Gastroesophageal sphincter (tissue), 4 donors: ENCODE results near the gene MTG2. TPM values are rescaled to one million over a fixed set of nuclear protein-coding genes. Genes with fewer than 3 reads are reported as not detected.

Experiments
- ATAC-seq: fragments of 150-250 bp; one replicate; pipeline ENCODE4 v1.9.1; 2016; ENCODE audit warnings: mild to moderate bottlenecking, moderate library complexity
- H3K27ac ChIP-seq, 4 donors: fragments of 200-600 bp; sonication (generic) in 3 of 4; 1 replicate in 3 of 4; 2 replicates in 1 of 4; pipeline ENCODE4 v1.5.1; 2016 to 2019
- H3K27me3 ChIP-seq: fragments of 200-600 bp; sonication (generic); one replicate; pipeline ENCODE4 v1.5.1; 2019
- H3K36me3 ChIP-seq, 2 donors: fragments of 200-600 bp; sonication (generic); one replicate each; pipeline ENCODE4 v1.5.1; 2019; ENCODE audit warnings: control low read depth in 1 of 2
- H3K4me1 ChIP-seq, 3 donors: fragments of 200-600 bp; sonication (generic); 1 replicate in 2 of 3; 2 replicates in 1 of 3; pipeline ENCODE4 v1.5.1; 2016 to 2019; ENCODE audit warnings: control low read depth in 2 of 3
- H3K4me3 ChIP-seq, 2 donors: fragments of 200-600 bp; sonication (generic); one replicate each; pipeline ENCODE4 v1.5.1; 2019; ENCODE audit warnings: mild to moderate bottlenecking in 1 of 2, moderate library complexity in 1 of 2
- H3K9me3 ChIP-seq, 3 donors: fragments of 200-600 bp; sonication (generic); one replicate each; pipeline ENCODE4 v1.5.1; 2017 to 2019; ENCODE audit warnings: control low read depth in 2 of 3
- CTCF ChIP-seq, 4 experiments: fragments of 200-600 bp in 2 of 4; fragments of 450-650 bp in 2 of 4; sonication (generic) in 1 of 4; IDR thresholded peaks; one replicate each; pipeline ENCODE4 v1.5.1; 2017 to 2019; ENCODE audit warnings: antibody characterized with exemption in 4 of 4, mild to moderate bottlenecking in 2 of 4, moderate library complexity in 2 of 4
- EP300 ChIP-seq: sonication (generic); formaldehyde crosslinking; IDR thresholded peaks from one replicate; pipeline ENCODE4 v1.6.1; 2017; ENCODE audit warnings: antibody characterized with exemption, mild to moderate bottlenecking
- POLR2A ChIP-seq, 2 donors: fragments of 450-650 bp; IDR thresholded peaks; one replicate each; pipeline ENCODE4 v1.6.1; 2017; ENCODE audit warnings: antibody characterized with exemption in 2 of 2, mild to moderate bottlenecking in 2 of 2, moderate library complexity in 1 of 2
- POLR2AphosphoS5 ChIP-seq: sonication (generic); formaldehyde crosslinking; IDR thresholded peaks from one replicate; pipeline ENCODE4 v1.6.1; 2017; ENCODE audit warnings: antibody characterized with exemption
- WGBS, 2 donors: methylation state at CpG; one replicate each; pipeline ENCODE4 v1.1.5; 2018; ENCODE audit warnings: low coverage in 1 of 2; 5-methylcytosine and 5-hydroxymethylcytosine counted together
- total RNA-seq, 4 donors: library from RNA; depleted of rRNA; stranded (reverse); fragments of >200 nt; gene quantifications; one replicate each; pipeline ENCODE4 v1.1.0, GENCODE V29; 2016

The MTG2 gene
- total RNA-seq, 4 donors from 2014 or later: 23.7 to 31.3 (median 30.2) TPM

DNA sequence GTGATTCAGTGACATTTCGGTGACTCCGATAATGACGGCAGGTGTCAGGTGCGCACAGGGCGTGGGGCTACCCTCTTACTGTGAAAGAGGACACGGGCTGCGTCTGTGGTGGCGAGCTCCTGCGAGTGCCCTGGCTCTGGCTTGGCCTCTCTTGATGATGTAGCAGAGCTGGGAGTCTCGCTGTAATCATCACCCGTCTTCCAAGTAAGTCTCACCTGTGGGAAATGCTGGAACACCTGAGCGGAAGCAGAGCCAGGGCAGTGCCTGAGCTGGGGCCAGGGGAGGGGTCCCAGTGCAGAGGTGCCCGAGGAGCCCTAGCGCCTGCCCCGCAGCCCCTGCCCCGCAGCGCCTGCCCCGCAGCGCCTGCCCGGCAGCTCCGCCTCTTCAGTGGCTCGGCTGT, 60.3 kb downstream of the MTG2 start:
- peak overlapping the region in 1 of 4 donors; percentile 49 for H3K27ac ChIP-seq

DNA sequence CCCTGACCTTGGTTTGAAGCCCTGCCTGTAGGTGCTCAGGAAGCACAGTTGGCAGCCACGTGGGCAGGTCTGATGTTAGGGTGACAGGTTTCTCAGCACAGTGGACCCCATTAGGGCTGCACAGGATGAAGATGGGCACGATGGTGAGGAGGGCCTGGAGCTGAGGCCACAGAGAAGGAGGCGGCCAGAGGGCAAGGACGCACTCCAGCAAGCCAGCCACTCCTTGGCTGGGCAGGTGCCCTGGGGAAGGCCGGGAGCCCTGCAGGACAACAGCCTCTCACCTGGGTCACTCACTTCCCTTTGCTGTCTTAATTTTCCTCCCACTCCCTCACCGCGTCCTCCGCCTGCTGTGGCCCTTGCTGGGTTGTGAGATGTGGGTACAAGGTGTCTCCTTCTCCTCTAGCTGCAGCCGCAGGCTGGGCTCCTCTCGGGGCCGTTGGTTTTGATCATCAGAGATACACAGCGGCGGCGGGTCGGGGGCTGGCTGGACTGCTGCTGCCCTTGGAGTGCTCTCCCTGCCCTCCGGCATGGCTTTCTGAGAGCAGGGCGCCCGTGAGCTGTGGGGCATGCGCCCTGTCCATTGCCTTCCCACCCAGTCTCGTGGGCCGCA, 61.2 kb downstream of the MTG2 start:
- Histone ChIP-seq H3K4me1 (peaks cover 0 to 60% (median 17%) of the 10 kb centered on the region in 3 donors), H3K27me3 (no peaks in the 10 kb centered on the region)
- 90 to 93% methylated on average over 8 to 11 of the region's 21 CpGs for WGBS, 2 donors

More for the DNA sequence above, 60.3 kb downstream of the MTG2 start:
- ATAC-seq: no peak
- H3K27me3 ChIP-seq: no peaks in the 10 kb centered on the region
- H3K4me3 ChIP-seq: no peak overlapping the region
- WGBS, 2 donors: 61% methylated on average over 8 of the region's 22 CpGs; no CpG with 5 or more reads in 1 of the 2 donors
- no peaks in the 10 kb centered on the region for H3K9me3 ChIP-seq
- H3K36me3 ChIP-seq: peaks cover 0 to 15% of the 10 kb centered on the region in 2 donors
- peaks cover 0 to 56% (median 17%) of the 10 kb centered on the region in 3 donors for H3K4me1 ChIP-seq
- TF ChIP-seq POLR2AphosphoS5: no peak
- TF ChIP-seq CTCF (IDR thresholded peaks at IDR 0.05): no peak
- TF ChIP-seq POLR2A (IDR thresholded peaks at IDR 0.05): no peak
- TF ChIP-seq EP300: no peak

DNA sequence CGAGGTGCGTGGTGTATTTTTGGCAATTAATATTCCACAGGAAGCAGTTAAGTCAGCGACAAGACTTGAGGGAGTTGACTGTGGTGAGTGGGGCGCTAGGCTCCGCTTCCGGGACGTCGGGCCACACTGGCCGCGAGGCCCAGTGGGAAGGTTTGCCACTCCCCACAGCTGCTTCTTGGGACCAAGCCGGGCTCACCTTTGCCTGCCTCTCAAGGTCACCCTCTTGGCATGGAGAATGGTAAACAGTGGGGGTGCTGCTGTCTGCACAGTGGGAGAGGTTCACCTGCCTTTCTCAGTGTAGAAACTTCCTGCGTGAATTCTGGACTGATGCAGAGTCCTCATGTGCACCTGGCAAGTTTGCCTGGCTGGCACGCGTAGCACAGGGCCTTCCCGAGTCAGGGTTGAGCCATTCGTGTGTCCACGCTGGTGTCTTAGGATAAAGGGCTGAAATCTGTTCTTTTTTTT, 61.8 kb downstream of the MTG2 start:
- 71 to 82% methylated on average over 6 to 16 of the region's 17 CpGs for WGBS, 2 donors
- Histone ChIP-seq H3K4me1 (peaks cover 0 to 59% (median 12%) of the 10 kb centered on the region in 3 donors), H3K9me3 (no peaks in the 10 kb centered on the region), H3K27ac (no peak overlapping the region), H3K36me3 (peaks cover 0 to 15% of the 10 kb centered on the region in 2 donors), H3K4me3 (no peak overlapping the region), H3K27me3 (no peaks in the 10 kb centered on the region)
- no peak for TF ChIP-seq POLR2AphosphoS5
- no peak for TF ChIP-seq POLR2A (IDR thresholded peaks at IDR 0.05)
- TF ChIP-seq EP300: no peak
- TF ChIP-seq CTCF (IDR thresholded peaks at IDR 0.05): no peak
- ATAC-seq: no peak

More for the DNA sequence above, 61.2 kb downstream of the MTG2 start:
- no peak overlapping the region for H3K27ac ChIP-seq
- no peaks in the 10 kb centered on the region for H3K9me3 ChIP-seq
- ATAC-seq: no peak
- H3K4me3 ChIP-seq: no peak overlapping the region
- TF ChIP-seq CTCF (IDR thresholded peaks at IDR 0.05) (no peak), POLR2AphosphoS5 (no peak), POLR2A (IDR thresholded peaks at IDR 0.05) (no peak), EP300 (no peak)
- H3K36me3 ChIP-seq: peaks cover 0 to 15% of the 10 kb centered on the region in 2 donors

- Histone ChIP-seq H3K27ac (no peak overlapping the region), H3K4me3 (no peak overlapping the region), H3K27me3 (no peaks in the 10 kb centered on the region), H3K36me3 (peaks cover 0 to 15% of the 10 kb centered on the region in 2 donors), H3K9me3 (no peaks in the 10 kb centered on the region), H3K4me1 (peaks cover 0 to 52% (median 11%) of the 10 kb centered on the region in 3 donors)
- TF ChIP-seq CTCF (IDR thresholded peaks at IDR 0.05): no peak
- no peak for TF ChIP-seq POLR2AphosphoS5
- no peak for TF ChIP-seq POLR2A (IDR thresholded peaks at IDR 0.05)
- no peak for TF ChIP-seq EP300
- WGBS, 2 donors: 82 to 87% methylated on average over 4 to 7 of the region's 19 CpGs
- ATAC-seq: no peak
Observed at GRCh38 chr20:62245911-62246280, 63.1 kb downstream of the MTG2 start.

- Histone ChIP-seq H3K4me1 (peaks cover 0 to 47% (median 9%) of the 10 kb centered on the region in 3 donors), H3K27ac (no peak overlapping the region), H3K4me3 (no peak overlapping the region), H3K36me3 (peaks cover 0 to 15% of the 10 kb centered on the region in 2 donors), H3K9me3 (no peaks in the 10 kb centered on the region), H3K27me3 (no peaks in the 10 kb centered on the region)
- no peak for ATAC-seq
- TF ChIP-seq CTCF (IDR thresholded peaks at IDR 0.05): no peak
- TF ChIP-seq POLR2A (IDR thresholded peaks at IDR 0.05): no peak
- TF ChIP-seq EP300: no peak
- no peak for TF ChIP-seq POLR2AphosphoS5
- WGBS, 2 donors: 45 to 75% methylated on average over 3 to 7 of the region's 8 CpGs
Observed at GRCh38 chr20:62246431-62246830, 63.6 kb downstream of the MTG2 start.
